H1 (cell line): ENCODE data around the gene ERP29.
"Not testable (repeated sequence)": the region's sequence is repeated elsewhere in the genome, so short reads cannot be mapped to it uniquely, and the experiment has no call there.

Experiments
- CHD1 ChIP-seq: IDR thresholded peaks from 2 replicates; pipeline ENCODE4 v1.6.1; 2012; ENCODE audit warnings: low read depth, low read length, improper control_type of control experiment
- CREB1 ChIP-seq: IDR thresholded peaks from 2 replicates; pipeline ENCODE4 v1.6.1; 2012; ENCODE audit warnings: inconsistent platforms
- KDM4A ChIP-seq: IDR thresholded peaks from one replicate; pipeline ENCODE4 v1.7.1; 2012; ENCODE audit warnings: low read depth, mild to moderate bottlenecking, moderate library complexity, low read length, inconsistent platforms; ENCODE audit not compliant: severe bottlenecking
- POLR2A ChIP-seq, 2 experiments: IDR thresholded peaks; 1 replicate in 1 of 2; 2 replicates in 1 of 2; pipeline ENCODE4 v1.6.1; 2011; ENCODE audit warnings: low read depth in 2 of 2, low read length in 2 of 2, mild to moderate bottlenecking in 2 of 2; ENCODE audit errors: control extremely low read depth in 1 of 2
- TCF12 ChIP-seq: IDR thresholded peaks from 2 replicates; pipeline ENCODE4 v1.6.1; 2011; ENCODE audit warnings: low read depth, mild to moderate bottlenecking, low read length
- YY1 ChIP-seq: IDR thresholded peaks from 2 replicates; pipeline ENCODE4 v1.6.1; 2011; ENCODE audit warnings: low read depth, mild to moderate bottlenecking, low read length
- TF ChIP-seq, protein P1 (sequence below), 3 experiments: IDR thresholded peaks; 1 replicate in 2 of 3; 2 replicates in 1 of 3; pipeline versions ENCODE4 v1.5.1 to v1.6.1; 2011; ENCODE audit warnings: low read length in 3 of 3, mild to moderate bottlenecking in 3 of 3, inconsistent platforms in 2 of 3, low read depth in 1 of 3, moderate library complexity in 1 of 3; ENCODE audit not compliant: insufficient read depth in 1 of 3; ENCODE audit errors: control extremely low read depth in 1 of 3

DNA sequence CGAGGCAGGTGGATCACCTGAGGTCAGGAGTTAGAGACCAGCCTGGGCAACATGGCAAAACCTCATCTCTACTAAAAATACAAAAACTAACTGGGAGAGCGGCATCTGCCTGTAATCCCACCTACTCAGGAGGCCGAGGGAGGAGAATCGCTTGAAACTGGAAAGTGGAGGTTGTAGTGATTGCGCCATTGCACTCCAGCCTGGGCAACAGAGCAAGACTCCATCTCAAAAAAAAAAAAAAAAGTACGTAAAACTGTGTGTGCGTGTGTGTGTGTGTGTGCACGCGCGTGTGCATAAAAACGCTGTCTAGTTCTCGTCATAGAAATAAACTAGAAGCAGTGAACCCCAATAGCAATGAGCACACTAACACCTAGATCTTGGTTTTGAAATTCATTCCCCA lies 23.4 kb downstream of the ERP29 start:
- TF ChIP-seq, protein P1, sequence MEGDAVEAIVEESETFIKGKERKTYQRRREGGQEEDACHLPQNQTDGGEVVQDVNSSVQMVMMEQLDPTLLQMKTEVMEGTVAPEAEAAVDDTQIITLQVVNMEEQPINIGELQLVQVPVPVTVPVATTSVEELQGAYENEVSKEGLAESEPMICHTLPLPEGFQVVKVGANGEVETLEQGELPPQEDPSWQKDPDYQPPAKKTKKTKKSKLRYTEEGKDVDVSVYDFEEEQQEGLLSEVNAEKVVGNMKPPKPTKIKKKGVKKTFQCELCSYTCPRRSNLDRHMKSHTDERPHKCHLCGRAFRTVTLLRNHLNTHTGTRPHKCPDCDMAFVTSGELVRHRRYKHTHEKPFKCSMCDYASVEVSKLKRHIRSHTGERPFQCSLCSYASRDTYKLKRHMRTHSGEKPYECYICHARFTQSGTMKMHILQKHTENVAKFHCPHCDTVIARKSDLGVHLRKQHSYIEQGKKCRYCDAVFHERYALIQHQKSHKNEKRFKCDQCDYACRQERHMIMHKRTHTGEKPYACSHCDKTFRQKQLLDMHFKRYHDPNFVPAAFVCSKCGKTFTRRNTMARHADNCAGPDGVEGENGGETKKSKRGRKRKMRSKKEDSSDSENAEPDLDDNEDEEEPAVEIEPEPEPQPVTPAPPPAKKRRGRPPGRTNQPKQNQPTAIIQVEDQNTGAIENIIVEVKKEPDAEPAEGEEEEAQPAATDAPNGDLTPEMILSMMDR (IDR thresholded peaks at IDR 0.05; ENCODE audit: control extremely low read depth in 1 of 3, insufficient read depth in 1 of 3, low read depth in 1 of 3, low read length in 3 of 3) = not testable (repeated sequence)
- not testable (repeated sequence) for TF ChIP-seq YY1; POLR2A (IDR thresholded peaks at IDR 0.05; ENCODE audit: control extremely low read depth in 1 of 2, low read depth in 2 of 2, low read length in 2 of 2); KDM4A; TCF12; CREB1; CHD1
